Measurements from ENCODE around the gene DCLK1.

DNA sequence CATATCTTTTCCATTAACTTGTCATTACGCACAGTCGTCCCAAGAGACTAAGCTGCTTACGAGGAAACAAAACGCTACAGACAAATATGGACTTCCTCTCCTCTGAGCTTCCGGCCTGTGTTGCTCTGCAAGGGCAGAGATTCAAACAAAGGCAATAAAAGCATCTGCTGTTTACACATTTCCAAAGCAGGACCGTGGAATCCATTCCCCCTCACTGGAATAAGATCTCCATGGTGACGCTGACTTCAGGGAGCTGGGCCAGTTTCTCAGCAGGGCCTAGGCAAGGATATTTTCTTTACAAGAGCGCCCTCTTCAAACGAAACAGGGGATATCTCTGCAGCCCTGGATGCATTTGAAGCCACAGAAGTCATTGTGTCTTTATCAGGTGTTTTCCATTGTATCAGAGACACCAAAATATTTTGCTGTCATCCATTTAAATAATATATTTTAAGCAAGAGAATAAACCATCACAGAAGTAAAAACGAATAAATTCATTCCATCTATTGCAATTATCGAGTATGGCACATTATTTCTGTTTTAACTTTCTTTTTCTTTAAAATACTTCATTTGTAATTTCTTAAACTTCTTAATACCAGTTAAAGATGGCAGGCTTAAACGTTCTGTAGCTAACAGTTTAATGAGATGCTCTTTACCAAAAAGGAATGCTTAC is 177.5 kb downstream of the DCLK1 start:
- TF ChIP-seq ZNF274 (IDR thresholded peaks at IDR 0.05; ENCODE audit: low read depth, low read length) (no peak), POLR2A (IDR thresholded peaks at IDR 0.05; ENCODE audit: borderline replicate concordance, extremely low read depth, insufficient read depth, insufficient read length) (no peak), EZH2phosphoT487 (IDR thresholded peaks at IDR 0.05; ENCODE audit: borderline replicate concordance) (no peak), CTCF (IDR thresholded peaks at IDR 0.05 in 2 of 3, conservative IDR thresholded peaks at IDR 0.05 in 1 of 3; ENCODE audit: borderline replicate concordance in 1 of 3, insufficient read depth in 1 of 3, low read depth in 2 of 3, low read length in 2 of 3) (peak; percentile 16 to 54 (median 40); a peak in 4 of 6 replicates), TCF7L2 (IDR thresholded peaks at IDR 0.05; ENCODE audit: borderline replicate concordance, extremely low read depth, insufficient read depth, insufficient read length) (no peak), EZH2 (IDR thresholded peaks at IDR 0.05) (no peak)
